Neutrophil (primary cell): ENCODE measurements around the gene TIMM17A.

ENCODE experiments used
- H3K27ac ChIP-seq: fragments of 200-600 bp; sonication (generic); 2 replicates; pipeline ENCODE4 v1.5.1; 2016; ENCODE audit warnings: mild to moderate bottlenecking, moderate library complexity
- H3K27me3 ChIP-seq: fragments of 200-600 bp; sonication (generic); 2 replicates; pipeline ENCODE4 v1.6.0; 2016; ENCODE audit warnings: mild to moderate bottlenecking
- H3K36me3 ChIP-seq: fragments of 200-600 bp; sonication (generic); 2 replicates; pipeline ENCODE4 v1.5.1; 2017
- H3K4me1 ChIP-seq, 2 experiments: fragments of 200-600 bp in 1 of 2; sonication (generic) in 1 of 2; 1 replicate in 1 of 2; 2 replicates in 1 of 2; pipeline versions ENCODE4 v1.5.1 to v1.6.1; 2013 to 2016; ENCODE audit warnings: low read depth in 1 of 2, low read length in 1 of 2, mild to moderate bottlenecking in 1 of 2, moderate library complexity in 1 of 2; ENCODE audit not compliant: control insufficient read depth in 1 of 2, insufficient read depth in 1 of 2
- H3K4me3 ChIP-seq, 2 experiments: fragments of 200-600 bp in 1 of 2; sonication (generic) in 1 of 2; 1 replicate in 1 of 2; 2 replicates in 1 of 2; pipeline ENCODE4 v1.5.1; 2013 to 2016; ENCODE audit warnings: low read depth in 1 of 2, low read length in 1 of 2, mild to moderate bottlenecking in 1 of 2, moderate library complexity in 1 of 2
- H3K9me3 ChIP-seq: fragments of 200-600 bp; sonication (generic); 2 replicates; pipeline ENCODE4 v1.5.1; 2016
- CTCF ChIP-seq: fragments of 200-600 bp; sonication (generic); IDR thresholded peaks from 2 replicates; pipeline ENCODE4 v1.5.1; 2016; ENCODE audit warnings: antibody characterized with exemption

TIMM17A gene

GRCh38 chr1:201925301-201925567 is 30.1 kb upstream of the TIMM17A start:
- Histone ChIP-seq H3K36me3 (no peaks in the 10 kb centered on the region), H3K4me1 (no peaks in the 10 kb centered on the region), H3K4me3 (no peak overlapping the region), H3K9me3 (no peaks in the 10 kb centered on the region), H3K27me3 (peaks cover 13% of the 10 kb centered on the region), H3K27ac (no peak overlapping the region)
- no peak for TF ChIP-seq CTCF

- Histone ChIP-seq H3K27ac (no peak overlapping the region), H3K36me3 (no peaks in the 10 kb centered on the region), H3K4me1 (no peaks in the 10 kb centered on the region), H3K27me3 (peaks cover 13% of the 10 kb centered on the region), H3K9me3 (no peaks in the 10 kb centered on the region), H3K4me3 (no peak overlapping the region)
- no peak for TF ChIP-seq CTCF
Observed at GRCh38 chr1:201925981-201926645, 29.2 kb upstream of the TIMM17A start.

GRCh38 chr1:201928266-201928665 is 27.0 kb upstream of the TIMM17A start:
- no peak for TF ChIP-seq CTCF
- no peaks in the 10 kb centered on the region for H3K4me1 ChIP-seq
- no peaks in the 10 kb centered on the region for H3K9me3 ChIP-seq
- no peak overlapping the region for H3K27ac ChIP-seq
- H3K36me3 ChIP-seq = no peaks in the 10 kb centered on the region
- peaks cover 13% of the 10 kb centered on the region for H3K27me3 ChIP-seq
- no peak overlapping the region for H3K4me3 ChIP-seq

GRCh38 chr1:201930137-201930536 is 25.2 kb upstream of the TIMM17A start:
- Histone ChIP-seq H3K27me3 (peaks cover 27% of the 10 kb centered on the region), H3K4me3 (no peak overlapping the region), H3K4me1 (no peaks in the 10 kb centered on the region), H3K27ac (no peak overlapping the region), H3K36me3 (no peaks in the 10 kb centered on the region), H3K9me3 (no peaks in the 10 kb centered on the region)
- no peak for TF ChIP-seq CTCF

- Histone ChIP-seq H3K4me1 (no peaks in the 10 kb centered on the region), H3K9me3 (no peaks in the 10 kb centered on the region), H3K27ac (no peak overlapping the region), H3K36me3 (no peaks in the 10 kb centered on the region), H3K4me3 (no peak overlapping the region), H3K27me3 (peaks cover 27% of the 10 kb centered on the region)
- no peak for TF ChIP-seq CTCF
Observed at GRCh38 chr1:201930803-201931202, 24.5 kb upstream of the TIMM17A start.
